Measurements from ENCODE around the gene UBE2Z. TPM values are rescaled to one million over a fixed set of nuclear protein-coding genes. Genes with fewer than 3 reads are reported as not detected.
A peak's percentile ranks its signal among the peaks of the same experiment; 100 is the strongest.
"Not testable (repeated sequence)": the region's sequence is repeated elsewhere in the genome, so short reads cannot be mapped to it uniquely, and the experiment has no call there.

UBE2Z gene
- polyA plus RNA-seq, 12 donors: 53.0 to 103 (median 65.5) TPM; not detected in 1

DNA sequence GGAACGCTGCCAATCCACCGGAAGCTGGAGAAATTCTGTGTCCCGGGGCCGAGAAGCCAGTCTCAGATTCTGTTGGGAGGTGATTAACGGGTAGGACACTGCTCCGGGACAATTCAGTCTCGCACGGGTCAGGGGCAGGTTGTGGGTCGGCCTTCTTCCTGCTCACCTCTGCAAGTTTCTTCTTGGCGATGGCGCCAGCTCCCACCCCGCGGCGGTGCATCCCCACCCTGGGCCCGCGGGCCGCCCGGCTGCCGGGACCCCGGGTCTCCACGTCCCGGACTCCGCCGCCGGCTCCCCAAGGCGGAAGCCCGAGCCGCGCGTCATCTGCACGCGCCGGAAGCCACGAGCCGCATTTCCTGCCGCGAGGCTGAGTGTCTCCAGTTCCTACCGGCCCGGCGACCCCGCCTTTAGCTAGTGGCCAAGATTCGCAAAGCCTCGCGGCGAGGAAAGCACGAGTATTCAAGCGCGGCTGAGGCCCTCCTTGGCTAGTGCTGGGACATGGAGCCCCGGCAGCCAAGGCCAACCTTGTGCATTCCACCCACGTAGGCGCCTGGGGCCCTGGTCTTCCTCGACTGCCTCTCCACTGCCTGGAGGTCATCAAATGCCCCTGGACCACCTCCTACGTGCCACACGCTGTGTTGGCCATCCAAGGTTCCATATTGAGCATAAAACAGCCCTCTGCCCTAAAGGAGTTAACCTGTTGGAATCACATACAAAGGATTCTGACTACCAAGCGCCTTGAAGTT, 36.5 kb downstream of the UBE2Z start, which contains the start of gene SNF8:
Gene SNF8, minus strand, starts transcription at position 328 of the 746 bp plus-strand sequence. Its CDS starts 108 bp downstream, at position 220.
- DNase-seq: peak; percentile 91

DNA sequence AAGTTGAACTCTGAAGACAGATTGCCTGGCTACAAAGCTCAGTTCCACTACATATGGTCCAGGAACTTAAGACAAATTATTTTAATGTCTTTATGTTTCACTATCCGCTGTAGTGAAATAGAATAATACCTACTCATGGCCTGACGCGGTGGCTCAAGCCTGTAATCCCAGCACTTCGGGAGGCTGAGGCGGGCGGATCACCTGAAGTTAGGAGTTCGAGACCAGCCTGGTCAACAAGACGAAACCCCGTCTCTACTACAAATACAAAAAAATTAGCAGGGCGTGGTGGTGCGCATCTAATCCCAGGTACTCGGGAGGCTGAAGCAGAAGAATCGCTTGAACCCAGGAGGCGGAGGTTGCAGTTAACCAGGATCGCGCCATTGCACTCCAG, 37.0 kb downstream of the UBE2Z start:
- DNase-seq: not testable (repeated sequence)

DNA sequence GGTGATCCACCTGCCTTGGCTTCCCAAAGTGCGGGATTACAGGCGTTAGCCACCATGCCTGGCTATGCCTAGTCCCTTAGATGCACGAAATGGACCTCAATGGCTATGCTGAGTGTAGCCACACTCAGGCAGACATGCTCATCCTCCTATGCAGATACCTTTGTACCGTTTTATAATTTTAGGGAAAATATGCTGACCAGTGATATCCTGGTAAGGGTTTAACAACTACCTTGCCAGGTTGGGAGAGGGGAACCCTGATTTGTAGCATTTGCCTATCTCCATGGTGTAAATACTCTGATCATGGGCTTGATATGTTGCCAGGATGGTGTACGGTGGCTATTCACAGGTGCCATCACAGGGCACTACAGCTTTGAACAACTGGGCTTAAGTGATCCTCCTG, 43.4 kb downstream of the UBE2Z start:
- no peak for DNase-seq

- DNase-seq: no peak
These were observed 44.7 kb downstream of the UBE2Z start for GRCh38 chr17:48952904-48953303.

DNA sequence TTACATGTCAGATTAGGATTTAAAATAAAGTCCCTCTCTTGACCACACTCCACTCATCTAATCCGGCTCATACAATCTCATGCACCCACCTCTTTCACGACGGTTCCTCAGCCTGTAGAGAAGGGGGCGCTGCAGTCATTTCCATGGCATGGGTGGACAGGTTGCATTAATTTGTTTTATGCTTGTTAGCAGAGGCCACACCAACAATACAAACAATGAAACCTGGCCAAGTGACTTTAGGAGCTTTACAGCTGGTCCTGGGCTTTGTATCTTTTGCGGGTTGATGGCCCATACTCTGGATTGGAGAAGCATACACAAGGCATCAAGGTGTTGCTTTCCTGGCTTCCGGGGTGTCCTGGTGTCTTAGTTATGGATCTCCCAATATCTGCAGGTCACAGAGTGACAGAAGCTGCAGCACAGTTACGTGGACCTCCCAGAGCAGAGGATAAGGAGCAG, 46.1 kb downstream of the UBE2Z start:
- no peak for DNase-seq

GRCh38 chr17:48960834-48961515, 52.8 kb downstream of the UBE2Z start:
- DNase-seq: no peak

- DNase-seq: no peak
These were observed 53.5 kb downstream of the UBE2Z start for GRCh38 chr17:48961516-48962233.

DNA sequence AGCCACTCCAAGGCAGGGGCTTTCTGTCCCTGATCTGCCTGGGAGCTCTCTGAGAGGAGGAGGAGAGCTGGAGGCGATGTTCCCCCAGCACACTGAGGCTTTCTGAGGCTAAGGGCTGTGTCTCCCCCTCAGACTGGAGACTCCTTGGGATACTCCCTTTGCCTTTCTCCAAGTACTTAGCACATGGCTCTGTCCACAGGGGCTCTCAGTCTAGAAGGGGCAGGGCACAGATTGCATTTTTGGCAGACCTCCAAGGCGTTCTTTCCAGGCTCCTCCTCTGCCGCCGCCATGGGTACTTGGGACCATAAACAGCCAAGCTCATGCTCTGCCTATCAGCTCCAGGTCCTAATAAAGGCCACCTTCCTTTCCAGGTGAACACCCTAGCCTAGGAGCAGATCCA, 62.0 kb downstream of the UBE2Z start:
- no peak for DNase-seq

GRCh38 chr17:48970865-48971687, 62.9 kb downstream of the UBE2Z start:
- no peak for DNase-seq

- no peak for DNase-seq
These were observed 64.5 kb downstream of the UBE2Z start for GRCh38 chr17:48972749-48973097.

DNA sequence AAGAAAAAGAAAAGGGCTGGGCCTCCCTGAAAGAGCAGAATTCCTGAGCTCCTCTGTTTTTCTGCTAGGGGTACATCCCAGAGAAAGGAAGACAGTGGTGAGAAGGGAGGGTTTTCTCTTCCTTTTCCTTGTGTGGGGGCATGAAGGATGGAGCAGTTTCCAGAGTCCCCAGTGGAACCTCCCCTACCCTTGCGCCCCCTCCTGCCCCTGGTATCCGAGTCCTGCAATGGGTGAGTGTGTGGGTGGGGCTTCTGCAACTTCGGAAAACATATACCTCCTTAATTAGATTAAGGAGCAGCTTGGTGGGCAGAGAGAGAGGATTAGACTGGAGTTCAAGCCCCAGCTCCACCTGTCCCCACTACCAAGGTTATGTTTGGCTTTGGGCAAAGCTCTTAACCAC, 65.6 kb downstream of the UBE2Z start:
- DNase-seq: no peak

Other genes with a start within 250 kb of the UBE2Z start
- gene PRAC1, start 185.9 kb upstream of the UBE2Z start, polyA plus RNA-seq (ENCODE audit: insufficient read length in 12 of 12): not detected
- not detected for gene PRAC2, start 185.2 kb upstream of the UBE2Z start, polyA plus RNA-seq (ENCODE audit: insufficient read length in 12 of 12)
- gene HOXB13, start 179.7 kb upstream of the UBE2Z start, polyA plus RNA-seq (ENCODE audit: insufficient read length in 12 of 12): 1 to 10 TPM in 1 of 12 donors, under 1 TPM in 1, not detected in 10; 0.11 to 5.9 TPM
- gene TTLL6, start 91.2 kb upstream of the UBE2Z start, polyA plus RNA-seq (ENCODE audit: insufficient read length in 12 of 12): under 1 TPM in 1 of 12 donors, not detected in 11; 0.14 TPM
- gene CALCOCO2, start 77.4 kb upstream of the UBE2Z start, polyA plus RNA-seq (ENCODE audit: insufficient read length in 12 of 12): 10 to 100 TPM in 11 of 12 donors, not detected in 1; 39.9 to 73.3 (median 53.9) TPM
- gene ATP5MC1, start 15.6 kb upstream of the UBE2Z start, polyA plus RNA-seq (ENCODE audit: insufficient read length in 12 of 12): 100 to 1,000 TPM in 10 of 12 donors, 10 to 100 TPM in 1, not detected in 1; 76.7 to 139 (median 131) TPM
- 10 to 100 TPM in 11 of 12 donors, not detected in 1; 57.1 to 77.8 (median 67.8) TPM for gene SNF8, start 36.4 kb downstream of the UBE2Z start, polyA plus RNA-seq (ENCODE audit: insufficient read length in 12 of 12)
- not detected for gene GIP, start 60.2 kb downstream of the UBE2Z start, polyA plus RNA-seq (ENCODE audit: insufficient read length in 12 of 12)
- gene IGF2BP1, start 89.0 kb downstream of the UBE2Z start, polyA plus RNA-seq (ENCODE audit: insufficient read length in 12 of 12): 10 to 100 TPM in 8 of 12 donors, 1 to 10 TPM in 4; 7.8 to 49.9 (median 14.6) TPM
- gene B4GALNT2, start 224.4 kb downstream of the UBE2Z start, polyA plus RNA-seq (ENCODE audit: insufficient read length in 12 of 12): under 1 TPM in 10 of 12 donors, not detected in 2; 0.07 to 0.36 (median 0.15) TPM

Data from muscle of arm (tissue), 12 donors.